NCI-H774 (cell line): ENCODE measurements around the gene SMCHD1.

Source experiments
- DNase-seq: peaks from one replicate; lab custom pipeline; 2025; lab: John Stamatoyannopoulos, UW

Gene SMCHD1

DNA sequence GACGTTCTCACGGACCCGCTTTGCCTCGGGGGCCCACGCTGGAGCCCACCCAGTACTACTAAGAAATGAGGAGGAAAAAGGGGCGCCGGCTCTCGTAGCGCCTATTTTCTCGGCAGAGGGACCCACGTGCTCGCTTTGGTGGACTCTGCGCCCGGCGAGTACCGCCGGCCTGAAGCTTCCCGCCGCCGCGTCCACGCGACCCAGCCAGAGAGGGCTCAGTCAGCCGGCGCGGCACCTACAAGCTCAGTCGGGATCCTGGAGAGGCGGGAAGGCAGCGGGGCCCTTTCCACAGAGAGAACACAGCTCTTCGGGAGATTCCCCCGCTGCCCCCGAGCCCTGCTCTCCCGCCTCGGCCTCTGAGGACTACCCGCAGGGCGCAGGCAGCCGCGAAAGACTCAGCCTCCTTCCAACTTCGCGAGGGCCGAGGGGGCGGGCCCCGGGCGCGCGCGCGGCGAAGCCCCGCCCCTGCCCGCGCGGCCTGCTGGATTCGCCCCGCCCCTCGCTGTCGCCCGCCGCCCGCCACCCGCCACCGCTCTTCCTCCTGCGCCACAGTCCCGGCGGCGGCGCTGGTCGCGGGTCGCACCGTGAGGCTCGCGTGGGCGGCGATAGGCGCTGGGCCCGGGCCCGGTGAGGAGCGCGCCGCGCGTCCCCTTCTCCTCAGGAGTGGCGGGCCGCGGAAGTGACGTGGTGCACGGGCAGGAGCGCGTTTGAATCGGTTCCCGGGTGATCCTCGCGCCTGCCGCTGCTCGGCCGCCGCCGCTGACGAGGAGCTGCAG, at the start of gene SMCHD1:
TSS of gene SMCHD1 (plus strand) at position 549 of the 776 bp plus-strand sequence. CDS start 350 bp downstream, outside the sequence.
- DNase-seq: peak; percentile 83

DNA sequence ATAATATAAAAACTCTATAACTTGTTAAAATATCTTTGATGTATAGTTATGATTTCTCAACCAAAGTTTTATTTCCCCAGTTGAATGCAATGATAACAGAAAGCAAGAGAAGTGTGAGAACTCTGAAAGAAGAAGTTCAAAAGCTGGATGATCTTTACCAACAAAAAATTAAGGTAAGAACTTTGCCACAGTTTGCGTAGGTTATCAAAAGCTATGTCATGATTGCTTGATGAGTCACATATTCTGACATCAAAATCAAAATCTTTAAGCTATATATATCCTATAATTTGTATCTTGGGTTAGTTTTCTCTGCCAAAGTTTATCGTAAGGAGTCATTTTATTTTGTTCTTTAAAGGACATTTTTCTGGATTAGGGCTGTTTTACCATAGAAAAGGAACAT, 49.2 kb upstream of the SMCHD1 start:
- no peak for DNase-seq

DNA sequence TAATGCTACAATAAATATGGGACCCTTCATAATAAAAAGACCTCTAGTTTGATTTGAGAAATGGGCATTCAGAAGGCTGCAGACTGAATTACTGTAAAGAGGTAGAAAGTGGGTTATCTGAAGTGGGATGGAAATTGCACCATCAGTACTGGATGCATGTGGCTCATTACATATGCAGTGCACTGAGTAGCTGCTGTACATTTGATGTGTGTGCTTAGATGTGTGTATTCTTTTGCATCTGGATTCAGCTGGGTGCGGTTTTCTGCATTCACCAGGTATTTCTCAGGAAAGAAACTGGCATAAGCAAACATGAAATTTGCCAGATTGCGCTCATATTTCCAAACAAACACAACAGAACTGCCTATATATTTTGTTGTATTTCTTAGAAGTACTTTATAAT, 45.9 kb upstream of the SMCHD1 start:
- no peak for DNase-seq

DNA sequence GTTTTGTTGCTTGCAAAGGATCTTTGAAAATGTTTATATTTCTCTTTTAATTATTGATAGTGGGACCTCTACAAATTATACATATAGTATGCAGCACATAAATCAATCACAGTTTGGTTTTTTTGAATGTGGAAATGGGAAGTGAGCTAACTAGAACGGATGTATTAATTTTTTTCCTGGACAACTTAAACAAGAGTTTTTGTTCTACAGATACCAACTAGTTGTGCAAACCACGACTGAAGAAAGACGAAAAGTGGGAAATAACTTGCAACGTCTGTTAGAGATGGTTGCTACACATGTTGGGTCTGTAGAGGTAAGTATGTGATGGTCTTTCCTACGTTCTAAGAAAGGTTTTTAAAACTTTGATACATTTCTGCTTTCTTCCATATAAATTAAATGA, 45.0 kb upstream of the SMCHD1 start:
- DNase-seq: no peak

DNA sequence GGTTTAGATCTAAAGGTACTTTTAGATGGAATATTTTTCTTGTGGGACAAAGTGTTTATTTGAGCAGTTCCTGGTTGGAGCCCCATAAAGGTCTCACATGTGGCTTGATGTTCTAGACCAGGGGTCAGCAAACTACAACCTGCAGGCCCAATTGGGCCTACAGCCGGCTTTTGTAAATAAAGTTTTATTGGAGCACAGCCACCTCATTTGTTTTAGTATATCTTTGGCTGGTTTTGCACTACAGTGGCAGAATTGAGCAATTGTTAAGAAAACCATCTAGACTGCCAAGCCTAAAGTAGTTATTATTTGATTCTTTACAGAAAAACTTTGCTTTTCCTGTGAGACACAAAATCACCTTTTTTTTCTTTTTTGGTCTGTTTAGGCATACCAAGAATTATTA, 42.5 kb upstream of the SMCHD1 start:
- DNase-seq: no peak

DNA sequence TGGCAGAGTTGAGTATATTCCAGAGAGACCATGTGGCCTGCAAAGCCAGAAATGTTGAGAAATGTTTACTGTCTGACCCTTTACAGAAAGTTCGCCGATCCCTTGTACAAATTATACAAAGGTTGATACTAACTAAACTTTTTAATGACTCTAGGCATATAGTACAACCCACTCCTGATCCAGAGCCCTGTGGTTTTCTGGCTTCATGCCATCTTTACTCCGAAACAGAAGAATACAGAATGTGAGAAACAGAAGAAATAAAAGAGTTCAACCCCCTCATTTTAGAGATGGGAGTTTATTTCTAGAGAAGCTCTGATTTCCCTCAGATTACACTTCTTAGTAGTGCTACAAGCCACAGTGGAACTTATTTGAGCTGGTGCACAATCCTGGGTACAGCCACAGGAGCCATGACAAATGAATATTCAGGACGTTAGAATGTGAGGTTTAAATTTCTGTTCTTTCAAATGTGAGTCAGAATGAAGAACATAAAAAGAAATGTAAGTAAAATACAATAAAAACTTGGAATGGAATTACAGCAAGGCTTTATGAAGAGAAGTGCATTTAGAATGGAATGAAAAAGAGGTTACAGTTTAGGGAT, 38.0 kb upstream of the SMCHD1 start:
- DNase-seq: no peak

DNA sequence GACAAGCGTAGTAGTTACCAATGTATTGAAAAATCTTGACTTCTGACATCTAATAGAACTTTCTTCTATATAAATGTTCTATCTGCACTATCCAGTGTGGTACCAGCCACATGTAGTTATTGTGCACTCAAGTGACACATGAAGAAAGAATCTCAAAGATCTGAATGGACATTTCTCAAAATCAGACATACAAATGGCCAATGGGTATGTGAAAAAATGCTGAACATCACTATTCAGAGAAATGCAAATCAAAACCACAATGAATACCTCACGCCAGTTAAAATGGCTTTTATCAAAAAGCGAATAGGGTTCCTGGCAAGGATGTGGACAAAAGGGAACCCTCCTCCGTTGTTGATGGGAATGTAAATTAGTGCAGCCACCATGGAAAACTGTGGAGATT, 37.5 kb upstream of the SMCHD1 start:
- no peak for DNase-seq

DNA sequence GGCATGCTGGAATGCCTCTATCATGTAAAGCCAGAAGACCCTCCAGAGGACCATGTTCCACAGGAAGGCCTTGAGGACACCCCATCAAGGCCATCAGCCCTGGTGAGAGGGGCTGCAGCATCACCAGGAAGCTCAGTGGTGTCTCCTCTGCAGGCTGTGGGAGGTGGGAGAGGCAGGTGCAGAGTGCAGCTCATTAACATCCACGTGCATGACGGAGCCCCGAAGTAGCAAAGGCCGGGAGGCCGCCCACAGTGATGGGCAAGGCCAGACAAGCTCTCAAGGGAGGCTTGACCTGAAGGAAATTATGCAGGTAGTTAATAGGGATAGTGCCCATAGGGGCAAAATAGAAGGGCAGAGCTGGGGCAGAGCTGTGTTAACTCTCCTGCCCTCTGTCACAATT, 30.3 kb upstream of the SMCHD1 start:
- no peak for DNase-seq

DNA sequence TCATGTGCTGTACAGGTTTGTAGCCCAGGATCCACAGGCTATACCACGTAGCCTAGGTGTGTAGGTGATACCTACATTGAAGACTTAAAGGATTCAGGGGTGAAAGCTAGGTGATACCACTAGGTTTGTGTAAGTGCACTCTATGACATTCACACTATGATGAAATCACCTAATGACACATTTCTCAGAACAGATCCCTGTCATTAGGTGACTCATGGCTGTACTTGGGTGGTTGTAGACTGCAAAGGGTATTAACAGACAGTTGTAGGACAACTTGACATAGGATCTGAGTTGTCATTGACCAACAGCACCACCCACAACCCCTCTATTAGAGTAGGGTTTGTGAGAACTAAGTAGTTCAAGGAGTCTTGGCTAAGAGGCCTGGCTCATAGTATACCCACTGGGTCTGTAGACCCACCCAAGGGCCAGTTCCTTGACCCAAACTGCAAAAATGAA, 27.7 kb upstream of the SMCHD1 start:
- DNase-seq: no peak

DNA sequence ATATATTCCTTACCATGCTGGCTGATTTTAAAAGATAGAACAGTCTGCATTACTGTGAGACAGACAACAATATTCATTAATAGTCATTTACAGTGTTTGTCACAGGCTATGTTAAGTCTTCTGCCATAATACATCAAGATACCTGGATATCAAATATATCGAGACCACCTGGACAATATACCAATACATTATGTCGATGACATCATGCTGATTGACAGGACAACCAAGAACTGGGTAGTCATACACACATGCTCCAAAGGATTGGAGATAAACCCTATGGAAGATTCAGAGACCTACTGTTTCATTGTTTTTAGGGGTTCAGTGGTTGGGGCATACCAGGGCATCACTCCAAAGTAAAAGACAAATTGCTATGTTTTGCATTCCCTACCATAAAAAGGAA, 26.5 kb upstream of the SMCHD1 start:
- no peak for DNase-seq

DNA sequence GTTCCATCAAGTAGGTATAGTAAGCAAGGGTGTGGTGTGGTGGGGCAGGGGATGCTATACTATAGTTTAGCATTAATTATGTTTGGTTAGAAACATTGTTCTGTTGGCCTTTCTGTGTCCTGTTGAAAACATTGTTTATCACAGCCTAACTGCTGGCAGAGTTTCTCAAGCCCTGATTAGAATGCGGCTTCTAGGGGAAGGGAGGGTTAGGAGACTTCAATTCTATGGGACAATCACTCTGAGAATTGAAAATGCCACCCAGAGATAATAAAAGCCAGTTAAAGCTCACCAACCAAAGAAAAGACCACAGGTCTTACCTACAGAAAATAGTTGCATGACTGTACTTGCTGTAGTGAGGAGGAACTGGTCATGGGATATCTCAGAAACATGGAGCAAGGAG, 19.9 kb upstream of the SMCHD1 start:
- no peak for DNase-seq

DNA sequence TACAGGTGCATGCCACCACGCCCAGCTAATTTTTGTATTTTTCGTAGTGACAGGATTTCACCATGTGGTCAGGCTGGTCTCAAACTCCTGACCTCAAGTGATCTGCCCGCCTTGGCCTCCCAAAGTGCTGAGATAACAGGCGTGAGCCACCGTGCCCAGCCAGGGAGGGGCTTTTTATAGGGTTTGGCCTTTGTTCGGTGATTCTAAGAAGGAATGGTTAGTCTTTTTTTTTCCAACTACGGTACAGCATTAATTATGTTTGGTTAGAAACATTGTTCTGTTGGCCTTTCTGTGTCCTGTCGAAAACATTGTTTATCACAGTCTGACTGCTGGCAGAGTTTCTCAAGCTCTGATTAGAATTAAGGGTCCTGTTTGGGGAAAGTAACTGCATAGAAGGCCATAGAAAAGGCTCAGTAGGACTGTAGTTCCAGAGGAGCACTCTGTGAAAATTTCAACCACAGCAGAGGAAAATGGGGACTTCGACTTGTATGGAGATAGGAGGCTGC, 19.3 kb upstream of the SMCHD1 start:
- DNase-seq: no peak

DNA sequence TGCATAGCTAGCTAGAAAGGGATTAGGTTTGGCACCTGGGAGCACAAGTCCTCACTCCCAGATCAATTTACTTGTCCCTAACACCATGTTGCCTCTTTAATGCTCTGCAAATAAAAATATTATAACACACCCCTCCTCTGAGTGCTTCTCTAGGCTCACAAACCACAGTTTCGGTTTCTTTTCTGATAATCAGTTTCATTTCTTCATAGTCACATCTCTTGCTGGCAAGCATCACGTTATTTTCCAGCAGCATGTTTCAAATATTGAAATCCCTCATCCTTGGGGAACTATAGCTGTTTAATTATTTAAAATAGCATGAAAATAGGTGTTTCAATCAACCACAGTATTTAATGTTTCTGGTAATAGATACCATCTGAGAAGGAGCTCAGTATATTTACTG, 13.9 kb upstream of the SMCHD1 start:
- peak; percentile 7 for DNase-seq

DNA sequence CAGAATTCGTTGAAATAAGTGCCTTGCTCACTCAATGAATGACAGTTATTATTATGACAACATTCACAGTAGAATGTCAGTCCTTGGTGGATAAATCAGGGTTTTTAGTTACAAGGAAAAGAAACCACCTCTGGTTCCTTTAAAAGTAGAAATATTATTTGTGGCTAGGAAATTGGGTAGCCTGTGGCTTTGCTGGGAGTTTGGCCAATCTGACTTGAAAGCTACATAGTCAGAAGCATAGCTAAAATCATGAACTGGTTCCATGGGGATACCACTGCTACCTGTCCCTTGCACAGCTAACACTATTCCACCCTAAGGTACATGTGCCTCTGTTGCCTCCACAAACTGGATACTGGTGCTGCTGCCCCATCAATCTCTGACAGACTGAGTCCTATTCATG, 12.8 kb upstream of the SMCHD1 start:
- DNase-seq: no peak

DNA sequence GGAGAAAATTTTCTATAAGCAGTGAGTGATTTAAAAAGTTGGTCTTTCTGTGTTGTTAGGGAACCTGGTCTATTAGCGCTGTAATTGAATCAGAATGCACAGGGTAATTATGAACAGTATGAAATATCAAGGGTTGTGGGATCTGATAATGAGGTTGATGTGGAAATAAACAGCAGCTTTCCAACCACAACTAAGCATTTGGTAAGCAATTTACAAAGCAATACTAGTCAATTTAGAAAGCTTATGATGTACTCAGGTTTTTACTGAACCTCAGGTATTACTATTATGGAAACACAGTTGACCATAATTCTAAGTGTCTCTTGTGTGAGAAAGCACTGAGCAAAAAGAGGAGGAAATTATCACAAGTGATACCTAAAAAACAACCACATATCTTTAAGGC, 11.0 kb upstream of the SMCHD1 start:
- no peak for DNase-seq

DNA sequence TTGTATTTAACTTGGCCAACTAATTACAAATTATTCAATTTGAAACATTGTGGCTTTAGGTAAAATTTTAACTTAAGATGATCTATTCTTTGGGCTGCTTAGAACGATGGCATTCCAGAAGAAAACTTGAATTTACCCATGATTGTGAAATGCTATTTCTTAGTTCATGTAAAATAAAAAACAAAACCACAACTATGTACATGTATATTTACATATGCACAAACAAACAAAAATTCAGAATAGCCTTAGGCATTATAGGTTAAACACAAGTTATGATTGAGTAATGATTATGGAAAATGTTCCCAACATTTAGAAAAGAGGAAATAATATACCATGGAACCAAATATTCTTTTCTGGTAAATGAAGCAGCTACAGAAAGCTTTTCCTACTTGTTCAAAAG, 3.5 kb upstream of the SMCHD1 start:
- no peak for DNase-seq

DNA sequence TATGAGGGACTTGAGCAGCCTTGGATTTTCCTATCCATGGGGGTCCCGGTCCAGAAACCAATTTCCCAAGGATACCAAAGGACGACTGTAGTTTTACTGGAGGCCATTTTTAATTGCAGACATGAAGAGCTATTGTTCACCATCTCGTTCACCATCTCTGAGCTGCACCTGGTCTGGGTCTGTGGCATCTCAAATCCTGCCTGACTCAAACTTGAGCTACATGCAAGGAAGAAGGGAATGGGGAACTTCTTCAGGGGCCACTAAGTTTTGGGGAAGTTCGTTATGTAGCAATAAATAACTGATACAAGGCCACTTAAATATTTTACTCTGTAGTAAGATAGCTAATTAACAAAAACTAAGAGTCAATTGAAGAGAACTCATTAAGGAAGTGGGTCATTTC, 2.1 kb upstream of the SMCHD1 start:
- no peak for DNase-seq

DNA sequence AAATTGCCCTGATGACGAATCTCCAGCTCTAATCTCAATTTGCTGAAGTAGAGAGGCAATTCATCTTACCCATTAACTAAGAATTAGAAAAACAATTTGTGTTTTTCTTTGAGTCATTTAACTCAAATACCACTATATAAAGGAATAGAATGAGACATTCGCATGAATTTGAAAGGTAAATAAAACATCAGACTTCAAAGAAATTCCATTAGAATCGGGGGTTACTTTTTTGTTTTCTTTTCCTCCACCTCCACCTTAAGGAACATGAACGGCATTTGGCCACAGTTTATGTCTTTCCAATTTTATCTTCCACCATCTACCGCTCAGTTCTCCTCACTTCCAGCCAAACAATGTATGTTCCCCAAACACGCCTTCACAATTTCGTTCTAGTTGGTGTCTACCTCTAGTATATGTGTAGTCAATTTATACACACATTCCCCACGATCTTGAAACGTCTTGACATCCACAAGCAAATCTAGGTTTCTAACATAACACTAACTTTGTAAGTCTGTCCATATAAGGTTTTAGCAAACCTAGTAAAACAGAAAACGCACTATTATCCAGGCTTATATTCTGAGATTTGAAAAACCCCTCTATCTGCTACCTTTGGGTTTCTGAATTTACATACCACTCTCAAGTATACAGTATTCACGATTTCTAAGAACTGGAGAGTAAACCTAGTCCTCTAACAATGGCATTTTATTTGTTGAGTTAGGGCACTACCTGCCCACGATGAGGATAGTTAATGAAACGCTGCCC, 1.2 kb upstream of the SMCHD1 start:
- no peak for DNase-seq

DNA sequence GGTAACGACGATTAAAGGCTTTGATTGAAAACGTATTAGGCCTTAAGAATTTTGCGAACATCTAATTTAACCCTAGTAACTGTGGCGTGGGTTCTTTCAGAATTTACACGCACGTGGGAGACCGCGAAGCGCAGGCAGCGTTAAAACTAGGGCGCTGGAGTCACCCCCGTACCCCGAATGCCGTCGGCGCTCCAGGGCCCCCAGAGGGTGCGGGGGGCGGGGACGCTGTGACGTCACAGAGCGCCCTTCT, 673 bp upstream of the SMCHD1 start:
- DNase-seq: no peak

DNA sequence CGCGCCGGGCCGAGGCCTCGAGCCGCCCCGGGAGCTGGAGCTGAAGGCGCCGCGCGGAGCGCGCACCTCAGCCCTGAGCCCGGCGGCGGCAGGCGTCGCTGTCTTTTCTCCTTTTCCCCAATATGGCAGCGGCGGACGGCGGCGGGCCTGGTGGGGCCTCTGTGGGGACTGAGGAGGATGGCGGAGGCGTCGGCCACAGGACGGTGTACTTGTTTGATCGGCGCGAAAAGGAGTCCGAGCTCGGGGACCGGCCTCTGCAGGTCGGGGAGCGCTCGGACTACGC, 369 bp downstream of the SMCHD1 start:
- DNase-seq: no peak

DNA sequence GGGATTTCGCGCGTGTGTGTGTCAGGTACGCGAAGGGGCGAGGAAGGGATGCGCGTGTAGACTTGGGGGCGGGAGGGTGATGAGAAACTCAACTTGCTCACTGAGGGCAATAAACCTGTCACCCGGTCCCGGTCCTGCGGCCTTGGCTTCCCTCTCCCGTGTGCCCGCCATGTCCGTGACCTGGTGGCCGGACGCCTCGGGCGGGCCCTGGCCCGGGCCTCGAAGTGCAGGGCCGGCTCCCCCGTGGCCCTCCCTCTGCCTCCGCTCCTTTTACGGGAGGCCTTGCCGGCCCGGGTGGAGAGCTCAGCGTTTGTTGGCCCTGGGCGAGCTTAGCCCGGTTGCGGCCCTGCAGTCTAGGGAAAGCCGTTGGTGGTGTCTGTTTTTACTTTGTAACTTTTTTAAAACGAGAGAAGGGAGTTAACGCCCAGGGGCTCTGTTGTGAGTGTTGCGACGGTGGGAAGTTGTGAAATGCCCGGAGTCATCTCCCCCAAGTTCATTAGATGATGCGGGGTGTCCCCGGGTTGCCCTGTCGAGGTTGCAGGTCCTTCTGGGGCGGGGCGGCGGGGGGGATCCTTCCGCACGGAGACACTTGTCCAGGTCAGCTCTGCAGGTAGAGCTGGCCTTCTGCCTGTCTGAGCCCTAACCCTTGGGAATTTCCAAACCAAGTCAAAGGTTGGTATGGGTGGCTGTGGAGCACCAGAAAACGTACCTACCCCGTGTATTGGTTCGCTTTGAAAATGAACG, 883 bp downstream of the SMCHD1 start:
- DNase-seq: no peak

DNA sequence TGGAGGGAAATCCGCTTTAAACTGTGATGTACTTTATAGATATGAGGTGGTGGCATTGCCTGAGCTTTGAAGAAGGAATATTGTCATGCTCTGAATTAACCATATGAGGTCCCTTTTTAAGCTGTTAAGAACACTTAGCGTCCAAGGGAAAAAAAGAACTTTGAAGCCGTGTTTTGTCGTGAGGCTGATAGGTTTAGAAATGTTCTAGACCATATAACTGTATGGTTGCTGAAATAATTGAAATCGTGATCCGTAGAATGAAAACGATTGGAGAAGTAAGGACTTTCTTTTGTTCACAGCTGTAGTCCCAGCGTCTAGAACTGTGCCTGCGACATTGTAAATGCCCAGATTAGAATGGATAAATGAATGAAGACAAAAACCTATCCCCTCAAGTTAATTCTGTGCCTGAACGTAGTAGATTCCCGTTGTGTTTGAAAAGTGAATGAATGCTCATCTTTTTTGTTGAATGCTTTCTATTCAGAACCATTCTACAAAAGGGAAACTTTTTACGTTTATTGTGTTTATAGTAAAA, 1.5 kb downstream of the SMCHD1 start:
- DNase-seq: no peak
